Measurements from ENCODE around the gene SDK2.

DNA sequence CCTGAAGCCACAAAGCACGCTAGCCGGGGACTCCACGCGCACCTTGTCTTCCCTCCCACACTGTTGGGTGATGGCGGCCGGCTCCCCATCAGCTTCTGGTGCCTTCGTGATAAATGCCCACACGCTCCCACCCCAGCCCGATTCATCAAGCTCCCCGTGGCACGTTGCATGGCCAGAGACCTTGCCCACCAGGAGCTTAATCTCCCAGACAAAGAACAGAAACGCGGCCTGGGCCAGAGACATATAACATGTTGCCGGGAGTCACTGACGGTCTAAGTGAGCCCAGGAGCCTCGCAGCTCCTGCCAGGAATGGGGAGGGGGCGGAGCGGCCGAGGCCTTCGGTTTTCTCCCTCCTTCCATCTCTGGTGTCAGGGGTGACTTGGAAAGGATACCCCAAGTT is 93.1 kb downstream of the SDK2 start:
- no peak for TF ChIP-seq POLR2AphosphoS5 (IDR thresholded peaks at IDR 0.05; ENCODE audit: low read depth, low read length)
- TF ChIP-seq, protein P1, sequence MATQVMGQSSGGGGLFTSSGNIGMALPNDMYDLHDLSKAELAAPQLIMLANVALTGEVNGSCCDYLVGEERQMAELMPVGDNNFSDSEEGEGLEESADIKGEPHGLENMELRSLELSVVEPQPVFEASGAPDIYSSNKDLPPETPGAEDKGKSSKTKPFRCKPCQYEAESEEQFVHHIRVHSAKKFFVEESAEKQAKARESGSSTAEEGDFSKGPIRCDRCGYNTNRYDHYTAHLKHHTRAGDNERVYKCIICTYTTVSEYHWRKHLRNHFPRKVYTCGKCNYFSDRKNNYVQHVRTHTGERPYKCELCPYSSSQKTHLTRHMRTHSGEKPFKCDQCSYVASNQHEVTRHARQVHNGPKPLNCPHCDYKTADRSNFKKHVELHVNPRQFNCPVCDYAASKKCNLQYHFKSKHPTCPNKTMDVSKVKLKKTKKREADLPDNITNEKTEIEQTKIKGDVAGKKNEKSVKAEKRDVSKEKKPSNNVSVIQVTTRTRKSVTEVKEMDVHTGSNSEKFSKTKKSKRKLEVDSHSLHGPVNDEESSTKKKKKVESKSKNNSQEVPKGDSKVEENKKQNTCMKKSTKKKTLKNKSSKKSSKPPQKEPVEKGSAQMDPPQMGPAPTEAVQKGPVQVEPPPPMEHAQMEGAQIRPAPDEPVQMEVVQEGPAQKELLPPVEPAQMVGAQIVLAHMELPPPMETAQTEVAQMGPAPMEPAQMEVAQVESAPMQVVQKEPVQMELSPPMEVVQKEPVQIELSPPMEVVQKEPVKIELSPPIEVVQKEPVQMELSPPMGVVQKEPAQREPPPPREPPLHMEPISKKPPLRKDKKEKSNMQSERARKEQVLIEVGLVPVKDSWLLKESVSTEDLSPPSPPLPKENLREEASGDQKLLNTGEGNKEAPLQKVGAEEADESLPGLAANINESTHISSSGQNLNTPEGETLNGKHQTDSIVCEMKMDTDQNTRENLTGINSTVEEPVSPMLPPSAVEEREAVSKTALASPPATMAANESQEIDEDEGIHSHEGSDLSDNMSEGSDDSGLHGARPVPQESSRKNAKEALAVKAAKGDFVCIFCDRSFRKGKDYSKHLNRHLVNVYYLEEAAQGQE (IDR thresholded peaks at IDR 0.05; ENCODE audit: insufficient read depth in 1 of 2, low read depth in 2 of 2, low read length in 2 of 2): no peak
